Stimulated activated CD4-positive, alpha-beta T cell treated with anti-CD3 and anti-CD28 coated beads, Interleukin-4, amount 100 ng/mL, for 24 hours (primary cell): Measurements from ENCODE around the gene PRKCZ.

Experiments
- DNase-seq: peaks from one replicate; pipeline ENCODE4 v3.0.0-alpha.2; 2020

Gene PRKCZ

GRCh38 chr1:2046953-2047748, 3.1 kb upstream of the PRKCZ start:
- DNase-seq: no peak

DNA sequence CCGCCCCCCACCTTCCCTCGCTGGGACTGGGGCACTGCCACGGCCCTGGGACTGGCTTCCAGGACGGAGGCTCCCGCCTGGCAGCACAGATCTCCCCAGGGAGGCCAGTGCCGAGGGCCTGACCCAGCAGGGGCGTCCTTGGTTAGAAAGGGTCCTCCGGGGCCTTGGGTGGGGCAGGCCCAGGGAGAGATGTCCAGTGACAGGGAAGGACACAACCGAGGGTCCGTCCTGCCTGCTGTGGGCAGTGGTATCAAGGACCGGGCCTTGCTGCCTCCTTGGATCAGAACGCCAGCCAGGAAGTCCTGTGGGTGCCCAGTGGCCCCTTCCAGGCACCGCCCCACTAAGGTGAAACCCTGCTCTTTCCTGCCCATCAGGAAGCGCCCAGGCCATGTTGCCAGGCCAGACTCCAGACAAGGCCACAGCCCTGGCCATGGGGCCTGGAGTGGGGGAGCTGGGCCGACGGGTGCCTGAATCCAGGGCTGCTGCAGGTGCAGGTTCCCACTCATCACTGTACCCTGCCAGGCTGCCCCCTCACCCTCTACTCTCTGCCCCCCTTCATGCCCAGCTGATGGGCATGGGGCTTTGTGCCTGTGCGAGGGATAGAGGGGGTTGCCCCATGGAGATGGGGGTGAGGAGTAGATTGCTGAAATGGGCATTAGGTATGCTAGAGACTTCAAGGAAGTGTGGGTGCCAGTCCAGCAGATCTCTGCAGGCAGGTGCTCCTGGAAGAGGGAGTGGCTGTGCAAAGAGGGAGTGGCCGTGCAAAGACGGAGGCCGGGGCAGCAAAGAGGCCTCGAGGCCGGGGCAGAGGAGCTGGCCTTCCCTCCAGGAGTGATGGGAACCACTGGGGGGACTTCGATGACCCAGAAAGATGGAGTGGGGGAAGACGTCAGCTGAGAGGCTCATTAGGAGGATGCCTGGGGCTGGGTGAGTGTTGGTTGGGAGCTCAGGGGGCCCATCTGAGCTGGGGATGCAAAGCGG, 2.2 kb upstream of the PRKCZ start:
- no peak for DNase-seq

- DNase-seq: no peak
Measured at GRCh38 chr1:2049225-2049717, 940 bp upstream of the PRKCZ start.

DNA sequence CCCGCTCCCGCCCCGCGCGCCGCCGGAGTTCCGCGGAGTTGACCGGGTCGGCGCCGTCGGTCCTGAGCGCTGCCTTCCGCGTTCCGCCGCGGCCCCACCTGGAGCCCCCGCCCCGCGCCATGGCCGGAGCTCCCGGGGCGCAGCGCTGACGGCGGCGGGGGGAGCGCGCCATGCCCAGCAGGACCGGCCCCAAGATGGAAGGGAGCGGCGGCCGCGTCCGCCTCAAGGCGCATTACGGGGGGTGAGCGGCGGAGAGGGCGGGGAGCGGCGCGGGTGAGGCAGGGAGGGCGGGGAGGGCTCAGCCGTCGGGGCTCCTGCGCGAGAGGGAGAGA, 216 bp downstream of the PRKCZ start:
- no peak for DNase-seq

GRCh38 chr1:2050793-2051682, 827 bp downstream of the PRKCZ start:
- no peak for DNase-seq

GRCh38 chr1:2052054-2052679, 2.0 kb downstream of the PRKCZ start:
- no peak for DNase-seq

GRCh38 chr1:2052756-2053155, 2.5 kb downstream of the PRKCZ start:
- no peak for DNase-seq

DNA sequence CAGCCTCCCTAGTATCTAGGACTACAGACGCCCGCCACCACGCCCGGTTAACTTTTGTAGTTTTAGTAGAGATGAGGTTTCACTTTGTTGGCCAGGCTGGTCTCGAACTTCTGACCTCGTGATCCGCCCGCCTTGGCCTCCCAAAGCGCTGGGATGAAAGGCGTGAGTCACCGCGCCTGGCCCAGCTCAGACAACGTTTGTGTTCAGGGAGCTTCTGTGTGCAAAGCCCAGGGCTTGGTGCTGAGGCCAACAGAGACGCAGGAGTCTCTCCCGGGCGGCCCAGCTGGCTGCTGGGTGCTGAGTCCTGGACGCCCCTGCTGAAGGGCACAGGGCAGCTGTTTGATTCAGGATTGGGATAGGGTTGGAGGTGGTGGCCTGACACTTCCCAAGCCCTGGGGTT, 3.0 kb downstream of the PRKCZ start:
- no peak for DNase-seq

GRCh38 chr1:2053784-2054376, 3.7 kb downstream of the PRKCZ start:
- DNase-seq: no peak

DNA sequence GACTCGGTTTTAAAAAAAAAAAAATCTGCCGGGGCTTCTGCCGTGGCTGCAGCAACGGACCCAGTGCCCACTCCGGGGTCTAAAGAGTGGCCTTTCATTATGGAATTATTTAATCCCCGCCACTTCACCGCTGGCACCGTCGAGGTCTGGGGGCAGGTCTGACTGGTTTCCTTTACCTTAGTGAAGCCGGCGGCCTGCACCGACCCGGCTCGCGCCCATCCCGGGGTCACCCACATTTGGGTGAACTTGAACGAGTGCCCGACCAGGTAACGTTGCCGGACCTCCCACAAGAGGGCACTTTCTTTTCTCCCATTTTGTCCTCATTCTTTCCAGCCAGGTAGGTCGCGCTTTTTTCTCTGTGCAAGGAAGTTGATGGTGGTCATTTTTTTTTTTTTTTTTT, 4.3 kb downstream of the PRKCZ start:
- no peak for DNase-seq

- DNase-seq: no peak
Measured at GRCh38 chr1:2055911-2056575, 5.8 kb downstream of the PRKCZ start.

DNA sequence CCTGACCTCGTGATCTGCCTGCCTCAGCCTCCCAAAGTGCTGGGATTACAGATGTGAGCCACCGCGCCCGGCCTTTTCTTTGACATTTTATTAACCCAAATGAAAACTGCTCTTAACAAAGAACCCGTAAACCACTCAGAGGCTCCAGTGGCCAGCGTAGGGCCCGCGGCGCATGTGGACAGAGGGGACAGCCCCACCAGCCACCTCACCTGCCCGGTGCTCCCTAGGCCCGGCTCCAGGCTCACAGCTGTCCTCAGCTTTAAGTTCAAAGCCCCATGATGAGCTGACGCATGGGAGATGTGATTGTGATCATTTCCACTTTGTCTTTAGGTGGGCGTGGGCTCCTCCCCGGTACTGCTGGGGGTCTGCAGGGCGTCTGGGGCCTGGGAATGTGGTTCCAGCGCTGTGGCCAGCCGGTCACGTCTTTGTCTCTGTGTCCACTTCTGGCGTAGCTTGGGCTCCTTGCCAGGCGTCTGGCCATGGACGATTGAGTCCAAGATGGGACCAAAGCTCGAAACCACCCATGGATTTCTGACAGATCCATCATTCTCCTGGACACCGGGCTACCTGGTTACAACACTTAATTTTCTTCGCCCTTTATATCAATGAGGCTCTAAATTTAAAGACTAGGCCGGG, 6.9 kb downstream of the PRKCZ start:
- no peak for DNase-seq

GRCh38 chr1:2059290-2059953, 9.2 kb downstream of the PRKCZ start:
- DNase-seq: no peak

DNA sequence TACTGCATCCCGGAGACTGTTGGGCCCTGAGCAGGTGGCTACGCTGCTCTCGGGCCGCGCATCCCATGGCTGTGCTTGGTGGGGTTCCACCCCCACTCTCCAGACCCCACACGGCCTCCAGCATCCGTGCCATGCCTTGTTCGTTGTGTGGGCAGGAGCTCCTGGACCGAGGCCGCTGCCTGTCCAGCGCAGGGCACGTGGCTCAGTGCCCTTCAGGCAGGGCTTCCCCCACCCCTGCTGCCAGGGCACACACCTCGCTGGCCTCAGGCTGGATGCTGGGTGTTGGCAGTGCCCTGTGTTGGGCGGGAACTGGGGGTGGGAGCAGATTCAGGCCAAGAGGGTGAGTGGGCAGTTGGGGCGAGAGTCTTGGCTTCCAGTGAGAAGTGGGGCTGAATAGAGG, 9.9 kb downstream of the PRKCZ start:
- no peak for DNase-seq

GRCh38 chr1:2060535-2060934, 10.3 kb downstream of the PRKCZ start:
- DNase-seq: no peak

GRCh38 chr1:2061065-2061778, 11.0 kb downstream of the PRKCZ start:
- DNase-seq: no peak

DNA sequence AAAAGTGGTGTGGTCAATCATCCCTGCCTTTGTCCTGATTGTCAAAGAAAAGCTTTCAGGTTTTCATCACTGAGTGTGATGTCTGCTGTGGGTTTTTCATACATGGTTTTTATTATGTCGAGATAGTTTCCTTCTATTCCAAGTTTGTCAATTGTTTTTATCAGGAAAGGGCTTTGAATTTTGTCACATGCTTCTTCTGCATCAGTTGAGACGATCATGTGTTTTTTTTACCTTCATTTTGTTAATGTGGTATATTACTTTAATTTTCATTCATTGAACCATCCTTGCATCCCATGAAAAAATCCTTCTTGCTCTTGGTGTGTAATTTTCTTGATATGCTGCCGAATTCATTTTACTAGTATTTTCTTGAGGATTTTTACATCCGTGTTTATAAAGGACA, 15.5 kb downstream of the PRKCZ start:
- no peak for DNase-seq

GRCh38 chr1:2067393-2067792, 17.2 kb downstream of the PRKCZ start:
- DNase-seq: no peak

GRCh38 chr1:2067981-2068380, 17.8 kb downstream of the PRKCZ start:
- DNase-seq: no peak

- DNase-seq: no peak
Measured at GRCh38 chr1:2068951-2069350, 18.7 kb downstream of the PRKCZ start.
